Hepatocyte (in vitro differentiated cells): Measurements from ENCODE around the gene OAF.

Source experiments
- CTCF ChIP-seq: fragments of 200-600 bp; sonication (generic); IDR thresholded peaks from 2 replicates; pipeline ENCODE4 v1.5.1; 2016; ENCODE audit warnings: antibody characterized with exemption, mild to moderate bottlenecking; ENCODE audit not compliant: poor library complexity
- EZH2 ChIP-seq: fragments of 200-600 bp; sonication (generic); IDR thresholded peaks from 2 replicates; pipeline ENCODE4 v1.6.1; 2016; ENCODE audit warnings: antibody characterized with exemption, mild to moderate bottlenecking, borderline replicate concordance
- EZH2phosphoT487 ChIP-seq: fragments of 200-600 bp; sonication (generic); IDR thresholded peaks from one replicate; pipeline ENCODE4 v1.6.1; 2018; ENCODE audit warnings: antibody characterized with exemption, mild to moderate bottlenecking, low read depth, moderate library complexity; ENCODE audit not compliant: unreplicated experiment, severe bottlenecking

DNA sequence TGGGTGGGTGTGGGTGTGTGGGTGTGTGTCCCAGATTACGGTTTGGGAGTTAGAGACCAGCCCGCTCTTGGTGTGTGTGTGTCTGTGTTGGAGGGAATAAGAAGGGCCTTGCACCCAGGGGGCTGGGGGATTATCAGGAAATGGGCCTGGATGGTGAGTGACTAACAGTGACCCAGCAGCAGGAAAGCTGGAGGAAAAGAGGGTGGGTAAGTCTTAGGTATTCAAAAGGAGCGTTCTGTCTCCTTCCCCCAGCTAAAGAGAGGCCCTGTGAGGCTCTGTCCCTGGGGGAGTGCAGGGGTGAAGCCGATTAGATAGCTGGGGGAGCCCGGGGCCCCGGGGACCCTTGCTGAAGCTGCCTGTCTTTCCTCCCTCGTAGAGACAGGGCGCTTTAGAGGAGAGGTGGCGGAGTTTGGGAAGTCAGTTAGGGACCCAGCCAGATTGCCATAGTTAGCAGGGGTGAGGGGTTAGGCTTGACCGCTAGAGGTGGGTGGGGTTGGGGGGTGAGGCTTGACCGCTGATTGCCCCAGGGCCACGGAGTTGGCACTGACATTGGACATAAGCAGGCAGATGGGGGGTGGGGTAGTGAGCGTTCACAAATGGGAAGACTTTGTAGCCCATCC lies 1.5 kb downstream of the OAF start:
- TF ChIP-seq CTCF (no peak), EZH2 (no peak), EZH2phosphoT487 (no peak)
